Pancreas (tissue), 10 donors: ENCODE results near the gene BOLA1. TPM values are rescaled to one million over a fixed set of nuclear protein-coding genes. Genes with fewer than 3 reads are reported as not detected.

ENCODE experiments used
- ATAC-seq, 4 donors: fragments of 200-7000 bp; cut with Tn5 transposase; one replicate each; pipeline versions ENCODE4 v1.8.0 to v1.9.1; 2020; ENCODE audit warnings: mild to moderate bottlenecking in 4 of 4, moderate library complexity in 4 of 4
- DNase-seq, 6 donors: peaks; one replicate each; pipeline ENCODE4 v3.0.0-alpha.2; 2020
- FAIRE-seq: peaks from 2 replicates; lab custom pipeline; 2012; peaks lifted over from hg19 to GRCh38; lab: Jason Lieb, UNC
- H3K27ac ChIP-seq, 4 donors: fragments of 200-600 bp; sonication (generic); 1 replicate in 3 of 4; 2 replicates in 1 of 4; pipeline versions ENCODE4 v1.5.0 to v1.8.0; 2020
- H3K27me3 ChIP-seq, 4 donors: fragments of 200-600 bp; one replicate each; pipeline ENCODE4 v1.8.0; 2021
- H3K36me3 ChIP-seq, 3 donors: fragments of 200-600 bp; sonication (generic) in 1 of 3; one replicate each; pipeline versions ENCODE4 v1.5.0 to v1.8.0; 2020 to 2021
- H3K4me1 ChIP-seq, 3 donors: fragments of 200-600 bp; one replicate each; pipeline ENCODE4 v1.8.0; 2021
- H3K4me3 ChIP-seq, 4 donors: fragments of 200-600 bp; sonication (generic) in 2 of 4; one replicate each; pipeline versions ENCODE4 v1.5.0 to v1.8.0; 2020 to 2021
- H3K9me3 ChIP-seq, 4 donors: fragments of 200-600 bp; one replicate each; pipeline ENCODE4 v1.8.0; 2021
- WGBS, 2 donors: extraction: QIAGEN DNeasy Blood & Tissue Kit; methylation state at CpG; one replicate each; pipeline ENCODE4 v1.1.7; 2013; 5-methylcytosine and 5-hydroxymethylcytosine counted together
- intact Hi-C, 3 donors: fragments of 100-400 bp; cut with DNase I; formaldehyde crosslinking; loops; one replicate each; pipeline versions ENCODE4 v1.11.1 to v1.14.2; 2022
- polyA plus RNA-seq, 2 donors: library from polyadenylated mRNA; stranded (reverse); fragments of 200-250 nt; gene quantifications; one replicate each; pipeline ENCODE4 v1.2.3, GENCODE V29; 2013
- total RNA-seq, 6 donors: library from RNA; stranded (reverse); fragmentation: NEBNext Ultra II Directional in 4 of 6; extraction: Animal tissue kit (Norgen Biotek cat#: 25700) in 4 of 6; gene quantifications; one replicate each; pipeline versions ENCODE4 v1.2.1 to v1.2.4, GENCODE V29; 2021 to 2023
- TF ChIP-seq, protein P1 (sequence below), 4 donors: fragments of 200-600 bp; sonication (generic) in 3 of 4; IDR thresholded peaks; one replicate each; pipeline versions ENCODE4 v1.5.0 to v1.8.0; 2021; ENCODE audit warnings: antibody characterized with exemption in 4 of 4
- donor health status: healthy with polysubstance abuse.
- donor health status: DM: no; HTN: no; CAD: no; lungs with moderate emphysema.
- donor health status: DM: no; HTN: no; CAD: no.
- donor health status: control.
- donor health status: control.
- donor health status: Bipolar disorder and iron deficiency.
- donor health status: DM: yes; HTN: yes; CAD: no.
- donor health status: DM: no; HTN: no; CAD: no.
- donor health status: DM: no; HTN: no; CAD: no.
- donor health status: DM: yes; HTN: yes; CAD: no.

Gene BOLA1
- total and polyA plus RNA-seq, 8 donors, result 7.0 to 24.1 (median 8.7) TPM

DNA sequence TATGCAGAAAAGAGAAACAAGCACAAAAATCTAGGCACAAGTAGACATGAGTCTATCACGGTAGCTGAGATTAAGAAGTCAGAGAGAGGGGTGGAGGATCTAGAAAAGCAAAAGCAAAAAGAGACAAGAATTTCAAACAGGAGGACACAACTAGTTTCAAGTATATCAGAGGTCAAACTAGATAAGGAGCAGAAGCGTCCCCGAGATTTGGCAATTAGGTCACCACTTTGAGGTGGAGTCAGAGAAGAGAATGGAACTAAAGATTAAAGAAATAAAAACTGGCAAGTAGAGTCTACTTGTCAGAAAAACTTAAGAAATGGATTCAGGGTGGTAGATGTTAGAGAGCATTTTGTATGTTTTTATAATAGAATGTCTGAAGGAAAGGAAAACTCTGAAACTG lies 26.0 kb downstream of the BOLA1 start:
- no peak for DNase-seq
- Histone ChIP-seq H3K4me3 (no peak overlapping the region), H3K27me3 (no peaks in the 10 kb centered on the region), H3K36me3 (peaks cover 0 to 43% (median 22%) of the 10 kb centered on the region in 3 donors), H3K9me3 (no peaks in the 10 kb centered on the region), H3K4me1 (peaks cover 8 to 22% (median 18%) of the 10 kb centered on the region in 3 donors), H3K27ac (no peak overlapping the region)
- no peak for FAIRE-seq
- WGBS, 2 donors, result 68 to 76% methylated on average over 3 of the region's 3 CpGs
- no peak for ATAC-seq
- TF ChIP-seq, protein P1, sequence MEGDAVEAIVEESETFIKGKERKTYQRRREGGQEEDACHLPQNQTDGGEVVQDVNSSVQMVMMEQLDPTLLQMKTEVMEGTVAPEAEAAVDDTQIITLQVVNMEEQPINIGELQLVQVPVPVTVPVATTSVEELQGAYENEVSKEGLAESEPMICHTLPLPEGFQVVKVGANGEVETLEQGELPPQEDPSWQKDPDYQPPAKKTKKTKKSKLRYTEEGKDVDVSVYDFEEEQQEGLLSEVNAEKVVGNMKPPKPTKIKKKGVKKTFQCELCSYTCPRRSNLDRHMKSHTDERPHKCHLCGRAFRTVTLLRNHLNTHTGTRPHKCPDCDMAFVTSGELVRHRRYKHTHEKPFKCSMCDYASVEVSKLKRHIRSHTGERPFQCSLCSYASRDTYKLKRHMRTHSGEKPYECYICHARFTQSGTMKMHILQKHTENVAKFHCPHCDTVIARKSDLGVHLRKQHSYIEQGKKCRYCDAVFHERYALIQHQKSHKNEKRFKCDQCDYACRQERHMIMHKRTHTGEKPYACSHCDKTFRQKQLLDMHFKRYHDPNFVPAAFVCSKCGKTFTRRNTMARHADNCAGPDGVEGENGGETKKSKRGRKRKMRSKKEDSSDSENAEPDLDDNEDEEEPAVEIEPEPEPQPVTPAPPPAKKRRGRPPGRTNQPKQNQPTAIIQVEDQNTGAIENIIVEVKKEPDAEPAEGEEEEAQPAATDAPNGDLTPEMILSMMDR (IDR thresholded peaks at IDR 0.05), result no peak
- intact Hi-C loops, result no loop called here

DNA sequence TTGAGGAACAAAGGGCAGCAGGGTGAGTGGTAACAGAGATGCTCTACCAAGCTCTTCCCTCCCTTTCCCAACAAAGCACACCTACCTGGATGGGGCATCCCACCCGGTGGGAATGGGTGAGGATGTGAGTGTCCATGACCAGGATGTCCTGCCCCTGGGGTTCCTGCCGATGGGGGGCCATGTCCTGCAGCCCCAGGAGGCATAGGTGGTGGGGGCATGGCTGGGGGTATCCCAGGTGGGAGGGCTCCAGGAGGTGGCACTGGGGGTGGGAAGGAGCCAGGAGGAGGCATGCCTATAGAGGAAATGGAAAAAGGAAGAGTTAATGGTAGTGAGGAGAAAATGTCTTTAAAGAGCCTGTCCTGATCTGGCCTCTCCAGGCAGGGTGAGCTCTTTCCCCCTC lies 26.4 kb downstream of the BOLA1 start:
- H3K4me1 ChIP-seq, result peaks cover 8 to 22% (median 18%) of the 10 kb centered on the region in 3 donors
- H3K36me3 ChIP-seq, result peaks cover 0 to 43% (median 22%) of the 10 kb centered on the region in 3 donors
- no peak overlapping the region for H3K27ac ChIP-seq
- H3K9me3 ChIP-seq, result no peaks in the 10 kb centered on the region
- ATAC-seq (no peak), FAIRE-seq (no peak), DNase-seq (no peak)
- WGBS, 2 donors, result 83 to 88% methylated on average over 2 of the region's 2 CpGs
- no peak overlapping the region for H3K4me3 ChIP-seq
- intact Hi-C loops, result no loop called here
- no peaks in the 10 kb centered on the region for H3K27me3 ChIP-seq
- TF ChIP-seq, protein P1 (IDR thresholded peaks at IDR 0.05), result no peak

DNA sequence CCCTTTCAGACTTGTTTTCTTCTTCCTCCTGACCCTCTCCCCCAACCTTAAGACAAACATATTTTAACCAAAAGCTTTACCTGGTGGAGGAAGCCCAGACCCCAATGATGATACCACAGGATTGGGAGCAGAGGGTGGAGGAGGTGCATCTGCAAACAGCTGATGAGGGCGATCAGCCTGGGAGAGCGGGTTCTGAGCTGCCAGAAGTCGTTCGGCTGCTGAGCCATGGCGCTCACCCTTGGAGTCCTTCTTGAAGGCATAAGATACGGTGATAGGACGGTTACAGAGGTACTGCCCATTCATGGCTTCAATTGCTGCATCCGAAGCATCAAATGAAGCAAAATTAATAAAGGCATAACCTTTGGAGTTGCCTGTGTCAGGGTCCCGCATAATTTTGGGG lies 26.9 kb downstream of the BOLA1 start:
- peaks cover 8 to 22% (median 18%) of the 10 kb centered on the region in 3 donors for H3K4me1 ChIP-seq
- ATAC-seq, result no peak
- no peaks in the 10 kb centered on the region for H3K9me3 ChIP-seq
- H3K4me3 ChIP-seq, result peak overlapping the region in 2 of 4 donors; percentile 62 to 79
- 88 to 94% methylated on average over 9 of the region's 9 CpGs for WGBS, 2 donors
- no peak for DNase-seq
- intact Hi-C loops, result no loop called here
- TF ChIP-seq, protein P1 (IDR thresholded peaks at IDR 0.05), result no peak
- FAIRE-seq, result no peak
- peaks cover 0 to 43% (median 22%) of the 10 kb centered on the region in 3 donors for H3K36me3 ChIP-seq
- no peak overlapping the region for H3K27ac ChIP-seq
- no peaks in the 10 kb centered on the region for H3K27me3 ChIP-seq

DNA sequence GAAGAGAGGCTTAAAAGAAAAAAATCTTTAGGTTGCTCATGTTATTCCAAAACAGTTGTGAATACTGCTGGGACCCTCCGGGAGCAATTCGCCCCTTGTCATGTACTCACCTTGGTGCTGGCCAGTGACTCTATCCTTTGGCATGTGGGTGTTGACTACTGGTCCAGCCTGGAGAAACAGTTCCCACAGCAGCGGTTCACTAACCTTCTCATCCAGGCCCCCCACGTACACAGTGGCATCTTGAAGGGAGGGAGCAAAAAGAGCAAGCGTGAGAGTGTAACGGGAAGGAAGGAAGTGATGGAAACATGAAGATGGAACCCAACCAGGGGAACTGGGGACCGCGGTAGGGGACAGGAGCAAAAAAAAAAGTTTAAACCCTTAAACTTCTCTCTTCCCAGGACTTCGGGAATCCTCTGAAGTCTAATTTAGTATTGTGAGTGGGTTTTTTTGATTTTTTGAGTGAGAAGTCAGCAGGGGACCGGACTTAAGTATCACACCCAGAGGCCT lies 27.7 kb downstream of the BOLA1 start:
- Histone ChIP-seq H3K9me3 (no peaks in the 10 kb centered on the region), H3K27me3 (no peaks in the 10 kb centered on the region), H3K27ac (peak overlapping the region; percentile 74 to 95 (median 90)), H3K4me3 (peak overlapping the region; percentile 60 to 79 (median 68)), H3K36me3 (peaks cover 0 to 43% (median 22%) of the 10 kb centered on the region in 3 donors), H3K4me1 (peaks cover 8 to 22% (median 18%) of the 10 kb centered on the region in 3 donors)
- WGBS, 2 donors, result 2% methylated on average over 10 of the region's 10 CpGs
- no peak for ATAC-seq
- intact Hi-C loops, result no loop called here
- FAIRE-seq, result no peak
- no peak for DNase-seq
- TF ChIP-seq, protein P1 (IDR thresholded peaks at IDR 0.05), result no peak
